ENCODE measurements around the gene ZNF221. TPM values are rescaled to one million over a fixed set of nuclear protein-coding genes. Genes with fewer than 3 reads are reported as not detected.
A peak's percentile ranks its signal among the peaks of the same experiment; 100 is the strongest.
"Not testable (repeated sequence)": the region's sequence is repeated elsewhere in the genome, so short reads cannot be mapped to it uniquely, and the experiment has no call there.

Gene ZNF221
- total RNA-seq, 1 donor from 2014 or later: 0.75 TPM

- peak; percentile 81 for DNase-seq (ENCODE audit: low spot score)
- Mint-ChIP-seq H3K9me3 (peaks cover 29% of the 10 kb centered on the region), H3K4me1 (ENCODE audit: low read depth) (peaks cover 20% of the 10 kb centered on the region), H3K36me3 (ENCODE audit: low read depth) (peaks cover 24% of the 10 kb centered on the region), H3K27ac (peak within 1 kb of the TSS; percentile 83), H3K4me3 (peak within 1 kb of the TSS; percentile 95), H3K27me3 (ENCODE audit: insufficient read depth) (no peaks in the 10 kb centered on the region)
- intact Hi-C loops (cut with micrococcal nuclease): loop anchor here (1.0 to 10.0 kb wide), 12 partner anchors 16 to 567 kb away; partner anchors contain the start of genes ZNF155, ZNF180, ZNF221 and ZNF222
These were observed 15.9 kb upstream of the ZNF221 start, which contains the start of gene ZNF45 for GRCh38 chr19:43934985-43935708. Gene ZNF45 (minus strand): TSS chr19:43935282. CDS start chr19:43922185, 13,097 bp downstream.

- H3K27me3 Mint-ChIP-seq (ENCODE audit: insufficient read depth): no peaks in the 10 kb centered on the region
- peak overlapping the region; percentile 95 for H3K4me3 Mint-ChIP-seq
- H3K9me3 Mint-ChIP-seq: peaks cover 31% of the 10 kb centered on the region
- peaks cover 16% of the 10 kb centered on the region for H3K36me3 Mint-ChIP-seq (ENCODE audit: low read depth)
- no peak for DNase-seq (ENCODE audit: low spot score)
- no peak overlapping the region for H3K27ac Mint-ChIP-seq
- peaks cover 20% of the 10 kb centered on the region for H3K4me1 Mint-ChIP-seq (ENCODE audit: low read depth)
- intact Hi-C loops (cut with micrococcal nuclease): loop anchor here (5.0 to 10.0 kb wide), 2 partner anchors 271 to 566 kb away; partner anchors contain the start of gene ZNF180
These were observed 14.8 kb upstream of the ZNF221 start for GRCh38 chr19:43936188-43936587.

- H3K4me1 Mint-ChIP-seq (ENCODE audit: low read depth): peaks cover 12% of the 10 kb centered on the region
- H3K9me3 Mint-ChIP-seq: peaks cover 39% of the 10 kb centered on the region
- DNase-seq (ENCODE audit: low spot score): no peak
- H3K27me3 Mint-ChIP-seq (ENCODE audit: insufficient read depth): no peaks in the 10 kb centered on the region
- no peak overlapping the region for H3K27ac Mint-ChIP-seq
- H3K4me3 Mint-ChIP-seq: no peak overlapping the region
- H3K36me3 Mint-ChIP-seq (ENCODE audit: low read depth): no peaks in the 10 kb centered on the region
- intact Hi-C loops (cut with micrococcal nuclease): loop anchor here (5.0 to 10.0 kb wide), 2 partner anchors 275 to 563 kb away; partner anchors contain the start of gene ZNF180
These were observed 11.3 kb upstream of the ZNF221 start for GRCh38 chr19:43939557-43940260.

GRCh38 chr19:43940719-43941118 lies 10.3 kb upstream of the ZNF221 start:
- H3K4me3 Mint-ChIP-seq: no peak overlapping the region
- DNase-seq (ENCODE audit: low spot score): no peak
- peaks cover 40% of the 10 kb centered on the region for H3K9me3 Mint-ChIP-seq
- no peak overlapping the region for H3K27ac Mint-ChIP-seq
- H3K27me3 Mint-ChIP-seq (ENCODE audit: insufficient read depth): no peaks in the 10 kb centered on the region
- H3K36me3 Mint-ChIP-seq (ENCODE audit: low read depth): no peaks in the 10 kb centered on the region
- intact Hi-C loops (cut with micrococcal nuclease): no loop called here
- H3K4me1 Mint-ChIP-seq (ENCODE audit: low read depth): peaks cover 5% of the 10 kb centered on the region

GRCh38 chr19:43941209-43941608 lies 9.8 kb upstream of the ZNF221 start:
- Mint-ChIP-seq H3K27me3 (ENCODE audit: insufficient read depth) (no peaks in the 10 kb centered on the region), H3K36me3 (ENCODE audit: low read depth) (no peaks in the 10 kb centered on the region), H3K9me3 (peaks cover 45% of the 10 kb centered on the region), H3K4me3 (no peak overlapping the region), H3K4me1 (ENCODE audit: low read depth) (no peaks in the 10 kb centered on the region), H3K27ac (no peak overlapping the region)
- intact Hi-C loops (cut with micrococcal nuclease): no loop called here
- no peak for DNase-seq (ENCODE audit: low spot score)

GRCh38 chr19:43947412-43947811 lies 3.6 kb upstream of the ZNF221 start:
- H3K27me3 Mint-ChIP-seq (ENCODE audit: insufficient read depth); DNase-seq (ENCODE audit: low spot score); intact Hi-C loops (cut with micrococcal nuclease); H3K27ac Mint-ChIP-seq; H3K36me3 Mint-ChIP-seq (ENCODE audit: low read depth); H3K4me3 Mint-ChIP-seq: not testable (repeated sequence)
- Mint-ChIP-seq H3K4me1 (ENCODE audit: low read depth) (peaks cover 11% of the 10 kb centered on the region), H3K9me3 (peaks cover 52% of the 10 kb centered on the region)

GRCh38 chr19:43949803-43950202 lies 1.2 kb upstream of the ZNF221 start:
- H3K27ac Mint-ChIP-seq: not testable (repeated sequence)
- Mint-ChIP-seq H3K4me3 (peak overlapping the region; percentile 65), H3K9me3 (peaks cover 62% of the 10 kb centered on the region)

GRCh38 chr19:43956827-43957226 lies 5.8 kb downstream of the ZNF221 start:
- Mint-ChIP-seq H3K36me3 (ENCODE audit: low read depth) (no peaks in the 10 kb centered on the region), H3K27me3 (ENCODE audit: insufficient read depth) (no peaks in the 10 kb centered on the region), H3K4me1 (ENCODE audit: low read depth) (no peaks in the 10 kb centered on the region), H3K27ac (no peak overlapping the region), H3K9me3 (peaks cover 54% of the 10 kb centered on the region), H3K4me3 (no peak overlapping the region)
- intact Hi-C loops (cut with micrococcal nuclease): no loop called here
- DNase-seq (ENCODE audit: low spot score): no peak

More at GRCh38 chr19:43949803-43950202, 1.2 kb upstream of the ZNF221 start:
- H3K27me3 Mint-ChIP-seq (ENCODE audit: insufficient read depth); DNase-seq (ENCODE audit: low spot score); H3K36me3 Mint-ChIP-seq (ENCODE audit: low read depth); intact Hi-C loops (cut with micrococcal nuclease): not testable (repeated sequence)
- peaks cover 11% of the 10 kb centered on the region for H3K4me1 Mint-ChIP-seq (ENCODE audit: low read depth)

GRCh38 chr19:43957891-43958290 lies 6.9 kb downstream of the ZNF221 start:
- no peak overlapping the region for H3K4me3 Mint-ChIP-seq
- H3K4me1 Mint-ChIP-seq (ENCODE audit: low read depth): no peaks in the 10 kb centered on the region
- DNase-seq (ENCODE audit: low spot score): no peak
- intact Hi-C loops (cut with micrococcal nuclease): no loop called here
- no peaks in the 10 kb centered on the region for H3K27me3 Mint-ChIP-seq (ENCODE audit: insufficient read depth)
- no peak overlapping the region for H3K27ac Mint-ChIP-seq
- H3K9me3 Mint-ChIP-seq: peaks cover 60% of the 10 kb centered on the region
- H3K36me3 Mint-ChIP-seq (ENCODE audit: low read depth): no peaks in the 10 kb centered on the region

GRCh38 chr19:43960411-43960810 lies 9.4 kb downstream of the ZNF221 start:
- peaks cover 3% of the 10 kb centered on the region for H3K36me3 Mint-ChIP-seq (ENCODE audit: low read depth)
- H3K4me3 Mint-ChIP-seq: no peak overlapping the region
- no peak overlapping the region for H3K27ac Mint-ChIP-seq
- H3K9me3 Mint-ChIP-seq: peaks cover 66% of the 10 kb centered on the region
- no peaks in the 10 kb centered on the region for H3K27me3 Mint-ChIP-seq (ENCODE audit: insufficient read depth)
- DNase-seq (ENCODE audit: low spot score): no peak
- H3K4me1 Mint-ChIP-seq (ENCODE audit: low read depth): no peaks in the 10 kb centered on the region
- intact Hi-C loops (cut with micrococcal nuclease): no loop called here

- H3K4me3 Mint-ChIP-seq: no peak overlapping the region
- intact Hi-C loops (cut with micrococcal nuclease): no loop called here
- DNase-seq (ENCODE audit: low spot score): no peak
- H3K4me1 Mint-ChIP-seq (ENCODE audit: low read depth): no peaks in the 10 kb centered on the region
- H3K36me3 Mint-ChIP-seq (ENCODE audit: low read depth): peaks cover 8% of the 10 kb centered on the region
- peaks cover 83% of the 10 kb centered on the region for H3K9me3 Mint-ChIP-seq
- no peak overlapping the region for H3K27ac Mint-ChIP-seq
- H3K27me3 Mint-ChIP-seq (ENCODE audit: insufficient read depth): peaks cover 2% of the 10 kb centered on the region
These were observed 15.2 kb downstream of the ZNF221 start for GRCh38 chr19:43966079-43966694.

GRCh38 chr19:43976732-43977131 lies 25.7 kb downstream of the ZNF221 start:
- Mint-ChIP-seq H3K9me3 (peaks cover 52% of the 10 kb centered on the region), H3K36me3 (ENCODE audit: low read depth) (no peaks in the 10 kb centered on the region), H3K27ac (no peak overlapping the region), H3K27me3 (ENCODE audit: insufficient read depth) (no peaks in the 10 kb centered on the region), H3K4me1 (ENCODE audit: low read depth) (no peaks in the 10 kb centered on the region), H3K4me3 (no peak overlapping the region)
- no peak for DNase-seq (ENCODE audit: low spot score)
- intact Hi-C loops (cut with micrococcal nuclease): no loop called here

GRCh38 chr19:43983544-43983911 lies 32.5 kb downstream of the ZNF221 start:
- H3K9me3 Mint-ChIP-seq: peaks cover 34% of the 10 kb centered on the region
- intact Hi-C loops (cut with micrococcal nuclease): loop anchor here (5.0 kb wide), 3 partner anchors 81 to 129 kb away; partner anchors contain the start of genes ZNF224 and ZNF225
- H3K4me1 Mint-ChIP-seq (ENCODE audit: low read depth): peaks cover 8% of the 10 kb centered on the region
- peaks cover 9% of the 10 kb centered on the region for H3K36me3 Mint-ChIP-seq (ENCODE audit: low read depth)
- no peak for DNase-seq (ENCODE audit: low spot score)
- no peak overlapping the region for H3K27ac Mint-ChIP-seq
- no peaks in the 10 kb centered on the region for H3K27me3 Mint-ChIP-seq (ENCODE audit: insufficient read depth)
- peak overlapping the region; percentile 80 for H3K4me3 Mint-ChIP-seq

Data from activated T-helper 1 cell treated with anti-CD3 and anti-CD28 coated beads, Interleukin-12 subunit alpha, Interleukin-12 subunit beta, Interleukin-2, Interleukin-4 antibody, amounts not matched to agents 30 ng/mL and 10 ng/mL and 1 ng/mL, durations not matched to agents 14 hours and 24 hours and 36 hours (primary cell).